SH-SY5Y (cell line): ENCODE data around the gene HDGF.
A peak's percentile ranks its signal among the peaks of the same experiment; 100 is the strongest.

ENCODE experiments used
- GATA2 ChIP-seq: IDR thresholded peaks from 2 replicates; pipeline ENCODE4 v1.6.1; 2011; ENCODE audit warnings: mild to moderate bottlenecking, low read depth, low read length
- GATA3 ChIP-seq: IDR thresholded peaks from 2 replicates; pipeline ENCODE4 v1.6.1; 2011; ENCODE audit warnings: low read depth, mild to moderate bottlenecking, low read length, moderate library complexity

Gene HDGF

GRCh38 chr1:156773607-156774006 is 22.1 kb upstream of the HDGF start:
- TF ChIP-seq GATA2 (no peak), GATA3 (no peak)

GRCh38 chr1:156772728-156773497 is 21.4 kb upstream of the HDGF start:
- TF ChIP-seq GATA3 (peak; percentile 80), GATA2 (peak; percentile 97)

- TF ChIP-seq GATA3 (no peak; the same call in 1 of the 2 replicates), GATA2 (no peak)
Measured at GRCh38 chr1:156772222-156772621, 20.7 kb upstream of the HDGF start.

- TF ChIP-seq GATA2 (peak; percentile 70; the same call in 1 of the 2 replicates), GATA3 (peak; percentile 27; the same call in 1 of the 2 replicates)
Measured at GRCh38 chr1:156768610-156769295, 17.3 kb upstream of the HDGF start.

- no peak for TF ChIP-seq GATA3
- no peak for TF ChIP-seq GATA2
Measured at GRCh38 chr1:156767879-156768604, 16.6 kb upstream of the HDGF start.

GRCh38 chr1:156767101-156767878 is 15.8 kb upstream of the HDGF start, which contains the start of gene PRCC:
Gene PRCC (plus strand): TSS chr1:156767535. CDS start chr1:156767772, 237 bp downstream.
- TF ChIP-seq GATA2 (peak; percentile 95), GATA3 (peak; percentile 60; the same call in 1 of the 2 replicates)

- no peak for TF ChIP-seq GATA2
Measured at GRCh38 chr1:156766298-156767100, 15.0 kb upstream of the HDGF start.

- TF ChIP-seq GATA2 (no peak), GATA3 (no peak)
Measured at GRCh38 chr1:156765666-156766065, 14.2 kb upstream of the HDGF start.

- TF ChIP-seq GATA2: no peak
- no peak for TF ChIP-seq GATA3
Measured at GRCh38 chr1:156760796-156761104, 9.3 kb upstream of the HDGF start.

- TF ChIP-seq GATA3: no peak
- no peak for TF ChIP-seq GATA2
Measured at GRCh38 chr1:156760092-156760795, 8.8 kb upstream of the HDGF start.

- TF ChIP-seq GATA3 (no peak), GATA2 (no peak)
Measured at GRCh38 chr1:156756355-156756754, 4.9 kb upstream of the HDGF start.

- TF ChIP-seq GATA3 (no peak), GATA2 (no peak)
Measured at GRCh38 chr1:156755527-156755950, 4.1 kb upstream of the HDGF start.

- TF ChIP-seq GATA3 (no peak), GATA2 (no peak)
Measured at GRCh38 chr1:156754219-156754618, 2.7 kb upstream of the HDGF start.
